ENCODE data around the gene DSP. TPM values are rescaled to one million over a fixed set of nuclear protein-coding genes. Genes with fewer than 3 reads are reported as not detected.

Gene DSP
- total and polyA plus RNA-seq, 7 donors: 4.2 to 61.3 (median 5.0) TPM

GRCh38 chr6:7532821-7533220 is 8.7 kb upstream of the DSP start:
- Histone ChIP-seq H3K4me1 (no peaks in the 10 kb centered on the region), H3K9me3 (no peaks in the 10 kb centered on the region), H3K27ac (no peak overlapping the region), H3K4me3 (no peak overlapping the region), H3K27me3 (peaks cover 0 to 43% (median 6%) of the 10 kb centered on the region in 3 donors), H3K36me3 (no peaks in the 10 kb centered on the region)
- intact Hi-C loops (cut with DNase I): no loop called here
- DNase-seq: no peak
- TF ChIP-seq, protein P1, sequence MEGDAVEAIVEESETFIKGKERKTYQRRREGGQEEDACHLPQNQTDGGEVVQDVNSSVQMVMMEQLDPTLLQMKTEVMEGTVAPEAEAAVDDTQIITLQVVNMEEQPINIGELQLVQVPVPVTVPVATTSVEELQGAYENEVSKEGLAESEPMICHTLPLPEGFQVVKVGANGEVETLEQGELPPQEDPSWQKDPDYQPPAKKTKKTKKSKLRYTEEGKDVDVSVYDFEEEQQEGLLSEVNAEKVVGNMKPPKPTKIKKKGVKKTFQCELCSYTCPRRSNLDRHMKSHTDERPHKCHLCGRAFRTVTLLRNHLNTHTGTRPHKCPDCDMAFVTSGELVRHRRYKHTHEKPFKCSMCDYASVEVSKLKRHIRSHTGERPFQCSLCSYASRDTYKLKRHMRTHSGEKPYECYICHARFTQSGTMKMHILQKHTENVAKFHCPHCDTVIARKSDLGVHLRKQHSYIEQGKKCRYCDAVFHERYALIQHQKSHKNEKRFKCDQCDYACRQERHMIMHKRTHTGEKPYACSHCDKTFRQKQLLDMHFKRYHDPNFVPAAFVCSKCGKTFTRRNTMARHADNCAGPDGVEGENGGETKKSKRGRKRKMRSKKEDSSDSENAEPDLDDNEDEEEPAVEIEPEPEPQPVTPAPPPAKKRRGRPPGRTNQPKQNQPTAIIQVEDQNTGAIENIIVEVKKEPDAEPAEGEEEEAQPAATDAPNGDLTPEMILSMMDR (IDR thresholded peaks at IDR 0.05): no peak
- TF ChIP-seq EP300 (IDR thresholded peaks at IDR 0.05): no peak
- TF ChIP-seq POLR2A (IDR thresholded peaks at IDR 0.05): no peak
- no peak for TF ChIP-seq POLR2AphosphoS5 (IDR thresholded peaks at IDR 0.05)
- 14 to 48% methylated on average over 8 of the region's 8 CpGs for WGBS, 2 donors

- H3K4me1 ChIP-seq: no peaks in the 10 kb centered on the region
- H3K4me3 ChIP-seq: no peak overlapping the region
- H3K27me3 ChIP-seq: peaks cover 2 to 55% (median 16%) of the 10 kb centered on the region in 3 donors
- intact Hi-C loops (cut with DNase I): no loop called here
- 95 to 98% methylated on average over 5 of the region's 5 CpGs for WGBS, 2 donors
- no peaks in the 10 kb centered on the region for H3K36me3 ChIP-seq
- no peaks in the 10 kb centered on the region for H3K9me3 ChIP-seq
- TF ChIP-seq, protein P1 (IDR thresholded peaks at IDR 0.05): no peak
- TF ChIP-seq EP300 (IDR thresholded peaks at IDR 0.05): no peak
- no peak overlapping the region for H3K27ac ChIP-seq
- no peak for DNase-seq
Observed at GRCh38 chr6:7534192-7534591, 7.3 kb upstream of the DSP start.

DNA sequence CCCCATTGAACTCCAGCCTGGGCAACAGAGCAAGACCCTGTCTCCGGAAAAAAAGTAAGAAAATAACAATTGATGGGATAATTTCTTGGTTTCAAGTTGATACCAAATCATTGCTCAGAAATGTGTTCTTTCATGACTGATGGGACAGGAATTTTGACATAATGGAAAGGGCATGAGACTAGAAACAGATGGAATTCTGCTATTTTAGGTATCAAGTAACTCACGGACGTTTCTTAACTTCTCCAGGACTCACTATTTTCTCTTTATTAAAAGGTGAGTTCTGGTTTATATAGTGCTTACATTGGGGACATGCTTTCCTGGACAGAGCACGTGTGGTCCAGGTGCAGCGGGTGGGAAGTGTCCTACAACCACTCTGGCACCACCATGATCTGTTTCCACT is 6.0 kb upstream of the DSP start:
- H3K9me3 ChIP-seq: no peaks in the 10 kb centered on the region
- no peaks in the 10 kb centered on the region for H3K36me3 ChIP-seq
- H3K4me3 ChIP-seq: no peak overlapping the region
- H3K27me3 ChIP-seq: peaks cover 8 to 68% (median 29%) of the 10 kb centered on the region in 3 donors
- WGBS, 2 donors: 90 to 96% methylated on average over 5 of the region's 5 CpGs
- intact Hi-C loops (cut with DNase I): no loop called here
- H3K4me1 ChIP-seq: peaks cover 0 to under 1% (median 0%) of the 10 kb centered on the region in 4 donors
- no peak overlapping the region for H3K27ac ChIP-seq
- DNase-seq: no peak
- TF ChIP-seq, protein P1 (IDR thresholded peaks at IDR 0.05): no peak
- TF ChIP-seq POLR2A (IDR thresholded peaks at IDR 0.05) (no peak), POLR2AphosphoS5 (IDR thresholded peaks at IDR 0.05) (no peak), EP300 (IDR thresholded peaks at IDR 0.05) (no peak)

DNA sequence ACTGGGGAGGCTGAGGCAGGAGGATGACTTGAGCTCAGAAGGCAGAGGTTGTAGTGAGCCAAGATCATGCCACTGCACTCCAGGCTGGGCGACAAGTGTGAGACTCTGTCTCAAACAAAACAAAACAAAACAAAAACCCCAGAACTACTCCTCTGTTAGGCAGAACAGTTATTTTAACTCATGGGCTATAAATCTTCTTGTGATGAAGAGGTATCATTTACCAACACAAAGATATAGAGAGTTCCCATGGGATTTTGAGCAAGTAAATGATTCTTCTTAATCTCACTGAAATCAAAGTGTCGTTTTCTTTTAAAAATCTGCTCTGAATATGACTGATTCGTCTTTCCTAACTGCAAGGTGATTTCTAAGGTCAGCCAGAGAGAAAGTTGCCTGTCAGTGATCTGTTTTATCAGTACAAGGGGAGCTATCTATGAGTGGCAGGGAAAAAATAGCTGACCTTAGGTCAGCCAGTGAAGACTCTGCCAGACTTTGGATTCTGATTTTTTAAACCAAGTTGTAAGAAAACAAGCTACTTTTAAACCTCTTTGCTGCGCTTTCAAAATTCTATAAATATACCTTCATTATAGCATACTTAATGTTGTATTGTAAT is 3.8 kb upstream of the DSP start:
- H3K9me3 ChIP-seq: no peaks in the 10 kb centered on the region
- H3K27ac ChIP-seq: no peak overlapping the region
- DNase-seq: no peak
- TF ChIP-seq EP300 (IDR thresholded peaks at IDR 0.05) (no peak), POLR2AphosphoS5 (IDR thresholded peaks at IDR 0.05) (no peak), POLR2A (IDR thresholded peaks at IDR 0.05) (no peak)
- TF ChIP-seq, protein P1 (IDR thresholded peaks at IDR 0.05): no peak
- no peaks in the 10 kb centered on the region for H3K36me3 ChIP-seq
- H3K27me3 ChIP-seq: peaks cover 30 to 80% (median 50%) of the 10 kb centered on the region in 3 donors
- WGBS, 2 donors: 72 to 73% methylated on average over 4 of the region's 4 CpGs
- H3K4me3 ChIP-seq: no peak overlapping the region
- H3K4me1 ChIP-seq: peaks cover 0 to 22% (median 21%) of the 10 kb centered on the region in 4 donors
- intact Hi-C loops (cut with DNase I): no loop called here

DNA sequence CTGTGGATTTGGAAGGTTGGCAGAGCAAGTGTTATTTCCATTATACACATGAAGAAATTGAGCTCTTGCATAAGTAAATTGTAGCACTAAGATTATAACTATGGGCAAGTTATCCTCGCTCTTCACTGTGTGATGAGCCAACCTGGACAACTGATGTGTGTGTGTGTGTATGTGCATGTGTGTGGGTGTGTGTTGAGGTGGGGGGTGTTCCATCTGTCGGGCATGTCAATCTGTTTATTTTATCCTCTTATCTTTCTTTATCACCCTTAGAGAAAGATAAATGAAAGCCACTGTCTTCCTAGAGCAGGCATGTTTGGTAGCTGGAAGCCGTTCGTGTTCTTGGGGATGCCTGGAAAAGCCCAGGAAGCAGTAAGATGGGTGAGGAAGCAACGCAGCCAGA is 3.0 kb upstream of the DSP start:
- no peaks in the 10 kb centered on the region for H3K36me3 ChIP-seq
- DNase-seq: no peak
- TF ChIP-seq POLR2A (IDR thresholded peaks at IDR 0.05): no peak
- TF ChIP-seq EP300 (IDR thresholded peaks at IDR 0.05): no peak
- no peak for TF ChIP-seq POLR2AphosphoS5 (IDR thresholded peaks at IDR 0.05)
- TF ChIP-seq, protein P1 (IDR thresholded peaks at IDR 0.05): no peak
- peaks cover 31 to 83% (median 56%) of the 10 kb centered on the region in 3 donors for H3K27me3 ChIP-seq
- H3K4me1 ChIP-seq: peaks cover 0 to 26% (median 24%) of the 10 kb centered on the region in 4 donors
- H3K27ac ChIP-seq: no peak overlapping the region
- intact Hi-C loops (cut with DNase I): no loop called here
- no peaks in the 10 kb centered on the region for H3K9me3 ChIP-seq
- 35 to 59% methylated on average over 5 of the region's 5 CpGs for WGBS, 2 donors
- H3K4me3 ChIP-seq: no peak overlapping the region

Data from sigmoid colon (tissue), 7 donors.